Measurements from ENCODE around the gene NPR2. TPM values are rescaled to one million over a fixed set of nuclear protein-coding genes. Genes with fewer than 3 reads are reported as not detected.

The NPR2 gene
- total and polyA plus RNA-seq, 5 donors from 2014 or later, result 0.46 to 7.7 (median 1.7) TPM; not detected in 1

DNA sequence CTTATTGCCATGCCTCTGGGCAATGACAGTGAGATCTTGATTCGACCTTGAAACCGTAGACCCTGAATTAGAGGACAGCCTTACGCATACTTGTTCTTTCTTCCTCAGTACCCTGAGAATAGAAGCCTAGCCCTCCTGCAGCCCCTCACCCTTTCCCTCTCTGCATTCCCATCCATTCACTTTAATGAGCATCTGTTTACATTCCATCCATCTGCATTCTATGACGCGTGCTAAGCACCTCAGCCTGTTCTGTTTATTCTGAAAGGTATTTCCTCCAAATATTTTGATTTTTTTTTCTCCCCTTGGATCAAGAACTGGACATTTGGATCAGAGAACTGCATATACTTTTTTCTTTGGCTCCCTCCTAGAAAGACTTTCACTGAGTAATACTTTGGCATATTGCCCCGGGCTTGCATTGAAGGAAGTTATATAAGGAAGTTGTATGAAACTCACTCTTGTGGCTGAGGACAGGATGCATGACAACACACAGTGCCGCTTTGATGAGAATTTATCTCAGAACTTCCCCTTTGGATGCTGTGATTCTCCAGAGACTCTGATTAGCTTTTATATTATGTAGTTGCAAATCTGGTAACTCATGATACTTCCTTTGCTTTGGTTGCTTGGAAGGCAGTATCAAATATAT lies 53.4 kb downstream of the NPR2 start:
- no peaks in the 10 kb centered on the region for H3K9me3 Mint-ChIP-seq
- Histone ChIP-seq H3K27ac (ENCODE audit: insufficient read depth, low read length, poor library complexity, severe bottlenecking) (no peak overlapping the region), H3K36me3 (ENCODE audit: control insufficient read depth, insufficient read depth, low read length) (no peaks in the 10 kb centered on the region), H3K4me1 (ENCODE audit: control insufficient read depth, insufficient read depth, low read length, poor library complexity, severe bottlenecking) (peaks cover 2% of the 10 kb centered on the region), H3K4me3 (ENCODE audit: low read depth, low read length) (no peak overlapping the region), H3K27me3 (ENCODE audit: control insufficient read depth, insufficient read depth, low read length) (no peaks in the 10 kb centered on the region), H3K9me3 (ENCODE audit: control insufficient read depth in 2 of 2, low read length in 2 of 2) (no peaks in the 10 kb centered on the region)
- H3K27ac Mint-ChIP-seq, result peak overlapping the region; percentile 1 to 72 (median 20)
- peaks cover 14% of the 10 kb centered on the region for H3K36me3 Mint-ChIP-seq
- peak in 2 of 3 donors; percentile 26 to 44 for DNase-seq
- no peak overlapping the region for H3K4me3 Mint-ChIP-seq
- H3K4me1 Mint-ChIP-seq, result peaks cover 0 to 25% (median 21%) of the 10 kb centered on the region in 4 donors
- ATAC-seq (ENCODE audit: low read depth in 2 of 2), result peak; percentile 67 to 71
- no peaks in the 10 kb centered on the region for H3K27me3 Mint-ChIP-seq

DNA sequence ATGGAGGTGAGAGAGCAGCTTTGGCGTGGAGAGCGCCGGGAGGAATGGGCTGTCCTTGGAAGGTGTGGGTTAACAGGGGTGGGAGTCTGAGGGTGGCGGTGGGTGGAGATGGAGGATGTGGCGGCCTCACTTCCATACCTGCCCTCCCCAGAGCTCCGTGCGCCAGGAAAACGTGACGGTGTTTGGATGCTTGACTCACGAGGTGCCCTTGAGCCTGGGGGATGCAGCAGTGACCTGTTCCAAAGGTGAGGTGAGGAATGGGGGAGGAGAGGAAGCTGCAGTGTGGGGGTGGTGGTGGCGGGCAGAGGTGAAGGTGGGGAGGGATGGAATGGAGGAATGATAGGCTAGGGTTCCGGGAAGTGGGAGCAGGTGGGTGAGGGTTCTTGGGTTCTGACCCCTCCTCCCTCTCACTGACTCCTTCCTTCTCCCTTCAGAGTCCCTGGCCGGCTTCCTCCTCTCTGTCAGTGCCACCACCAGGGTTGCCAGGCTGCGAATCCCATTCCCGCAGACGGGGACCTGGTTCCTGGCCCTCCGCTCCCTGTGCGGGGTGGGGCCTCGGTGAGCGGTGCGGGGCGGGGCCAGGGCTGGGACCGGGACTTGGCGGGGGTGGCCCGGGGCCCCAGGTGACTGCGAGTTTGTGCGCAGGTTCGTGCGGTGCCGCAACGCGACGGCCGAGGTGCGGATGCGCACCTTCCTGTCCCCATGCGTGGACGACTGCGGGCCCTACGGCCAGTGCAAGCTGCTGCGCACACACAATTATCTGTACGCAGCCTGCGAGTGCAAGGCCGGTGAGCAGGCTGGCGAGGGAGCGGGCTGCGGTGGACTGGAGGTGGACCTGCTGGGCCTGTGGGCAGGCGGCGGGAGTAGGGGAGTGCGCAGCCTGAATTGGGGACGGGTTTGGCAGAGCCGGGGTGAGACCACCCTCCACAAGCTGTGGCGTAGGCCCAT lies 54.7 kb downstream of the NPR2 start:
- Histone ChIP-seq H3K9me3 (ENCODE audit: control insufficient read depth in 2 of 2, low read length in 2 of 2) (no peaks in the 10 kb centered on the region), H3K36me3 (ENCODE audit: control insufficient read depth, insufficient read depth, low read length) (no peaks in the 10 kb centered on the region), H3K4me3 (ENCODE audit: low read depth, low read length) (no peak overlapping the region), H3K27me3 (ENCODE audit: control insufficient read depth, insufficient read depth, low read length) (no peaks in the 10 kb centered on the region), H3K27ac (ENCODE audit: insufficient read depth, low read length, poor library complexity, severe bottlenecking) (no peak overlapping the region), H3K4me1 (ENCODE audit: control insufficient read depth, insufficient read depth, low read length, poor library complexity, severe bottlenecking) (peaks cover 2% of the 10 kb centered on the region)
- Mint-ChIP-seq H3K4me3 (no peak overlapping the region), H3K27me3 (no peaks in the 10 kb centered on the region), H3K36me3 (peaks cover 14% of the 10 kb centered on the region), H3K4me1 (peaks cover 0 to 25% (median 21%) of the 10 kb centered on the region in 4 donors), H3K27ac (peak overlapping the region in 1 of 3 donors; percentile 57), H3K9me3 (no peaks in the 10 kb centered on the region)
- DNase-seq (no peak), ATAC-seq (ENCODE audit: low read depth in 2 of 2) (no peak)

DNA sequence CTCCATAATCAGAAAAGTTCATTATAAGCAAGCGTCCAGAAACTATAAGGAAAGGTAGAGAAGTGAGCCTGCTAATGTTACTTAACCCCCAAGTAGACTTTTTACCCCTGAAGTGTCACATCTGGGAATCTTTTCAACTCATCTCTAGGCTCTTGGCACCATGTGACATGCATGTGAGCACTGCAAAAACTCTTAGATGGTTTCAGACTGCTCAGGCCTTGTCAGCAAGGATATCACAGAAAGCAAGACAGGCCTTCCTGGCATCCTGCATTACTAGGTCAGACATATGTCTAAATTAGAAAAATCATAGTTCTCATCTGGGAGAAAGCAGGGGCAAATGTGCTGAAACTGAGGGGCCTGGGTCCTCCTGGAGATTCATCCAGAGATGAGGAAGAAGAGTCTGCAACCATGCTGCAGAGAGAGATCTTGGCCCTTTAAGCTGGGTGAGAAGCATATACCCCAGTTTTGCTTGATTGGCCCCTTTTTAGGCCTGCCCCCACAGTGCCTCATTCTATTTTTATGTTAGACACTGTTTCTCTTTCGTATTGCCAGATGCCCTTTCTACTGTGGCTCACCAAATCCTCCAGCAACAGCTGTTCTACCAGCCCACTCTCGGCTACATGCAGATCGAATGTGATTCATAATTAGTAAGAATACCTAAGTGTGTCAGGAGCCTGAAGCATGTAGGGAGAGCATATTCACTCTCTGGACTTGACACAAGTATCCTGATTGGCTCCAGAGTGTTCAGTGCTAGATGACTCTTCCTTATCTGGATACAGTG lies 56.6 kb downstream of the NPR2 start:
- peaks cover 0 to 22% (median 21%) of the 10 kb centered on the region in 4 donors for H3K4me1 Mint-ChIP-seq
- Histone ChIP-seq H3K4me3 (ENCODE audit: low read depth, low read length) (no peak overlapping the region), H3K4me1 (ENCODE audit: control insufficient read depth, insufficient read depth, low read length, poor library complexity, severe bottlenecking) (no peaks in the 10 kb centered on the region), H3K36me3 (ENCODE audit: control insufficient read depth, insufficient read depth, low read length) (no peaks in the 10 kb centered on the region), H3K9me3 (ENCODE audit: control insufficient read depth in 2 of 2, low read length in 2 of 2) (no peaks in the 10 kb centered on the region), H3K27me3 (ENCODE audit: control insufficient read depth, insufficient read depth, low read length) (peaks cover 5% of the 10 kb centered on the region), H3K27ac (ENCODE audit: insufficient read depth, low read length, poor library complexity, severe bottlenecking) (no peak overlapping the region)
- no peaks in the 10 kb centered on the region for H3K9me3 Mint-ChIP-seq
- DNase-seq, result peak in 1 of 3 donors; percentile 39
- H3K36me3 Mint-ChIP-seq, result peaks cover 14% of the 10 kb centered on the region
- H3K4me3 Mint-ChIP-seq, result no peak overlapping the region
- peak; percentile 41 to 61 for ATAC-seq (ENCODE audit: low read depth in 2 of 2)
- H3K27me3 Mint-ChIP-seq, result no peaks in the 10 kb centered on the region
- H3K27ac Mint-ChIP-seq, result peak overlapping the region in 1 of 3 donors; percentile 57

DNA sequence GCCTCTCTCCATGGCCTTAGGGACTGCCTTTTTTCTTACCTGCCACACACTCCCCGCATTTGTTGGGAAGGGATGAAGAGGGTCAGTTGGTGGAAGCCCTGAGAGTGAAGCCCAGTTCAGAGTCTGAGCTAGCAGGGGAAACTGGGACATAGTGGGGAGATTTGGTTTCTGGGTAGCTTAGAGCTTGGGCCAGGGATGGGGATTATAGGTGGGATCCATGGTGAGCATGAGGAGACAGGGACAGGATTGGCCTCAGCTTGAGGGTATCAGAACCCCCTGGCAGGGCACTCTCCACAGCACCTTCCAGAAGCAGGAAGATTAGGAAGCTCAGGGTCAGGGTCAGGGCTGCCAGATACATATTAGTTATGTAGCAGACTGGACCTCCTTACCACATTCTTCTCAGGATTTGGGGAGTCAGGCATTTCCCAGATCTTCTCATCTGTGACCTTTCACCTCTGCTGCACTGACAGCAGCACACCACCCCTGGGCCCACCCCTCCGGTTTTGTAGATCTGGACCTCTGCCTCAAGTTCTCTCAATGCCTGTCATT lies 61.0 kb downstream of the NPR2 start:
- Mint-ChIP-seq H3K4me3 (no peak overlapping the region), H3K27me3 (peaks cover 11% of the 10 kb centered on the region), H3K9me3 (no peaks in the 10 kb centered on the region), H3K36me3 (peaks cover 9% of the 10 kb centered on the region), H3K4me1 (peaks cover 0 to 3% (median under 1%) of the 10 kb centered on the region in 4 donors), H3K27ac (no peak overlapping the region)
- Histone ChIP-seq H3K9me3 (ENCODE audit: control insufficient read depth in 2 of 2, low read length in 2 of 2) (no peaks in the 10 kb centered on the region), H3K27ac (ENCODE audit: insufficient read depth, low read length, poor library complexity, severe bottlenecking) (no peak overlapping the region), H3K27me3 (ENCODE audit: control insufficient read depth, insufficient read depth, low read length) (peaks cover 5% of the 10 kb centered on the region), H3K4me1 (ENCODE audit: control insufficient read depth, insufficient read depth, low read length, poor library complexity, severe bottlenecking) (no peaks in the 10 kb centered on the region), H3K4me3 (ENCODE audit: low read depth, low read length) (no peak overlapping the region), H3K36me3 (ENCODE audit: control insufficient read depth, insufficient read depth, low read length) (no peaks in the 10 kb centered on the region)
- ATAC-seq (ENCODE audit: low read depth in 2 of 2), result no peak
- DNase-seq, result no peak

DNA sequence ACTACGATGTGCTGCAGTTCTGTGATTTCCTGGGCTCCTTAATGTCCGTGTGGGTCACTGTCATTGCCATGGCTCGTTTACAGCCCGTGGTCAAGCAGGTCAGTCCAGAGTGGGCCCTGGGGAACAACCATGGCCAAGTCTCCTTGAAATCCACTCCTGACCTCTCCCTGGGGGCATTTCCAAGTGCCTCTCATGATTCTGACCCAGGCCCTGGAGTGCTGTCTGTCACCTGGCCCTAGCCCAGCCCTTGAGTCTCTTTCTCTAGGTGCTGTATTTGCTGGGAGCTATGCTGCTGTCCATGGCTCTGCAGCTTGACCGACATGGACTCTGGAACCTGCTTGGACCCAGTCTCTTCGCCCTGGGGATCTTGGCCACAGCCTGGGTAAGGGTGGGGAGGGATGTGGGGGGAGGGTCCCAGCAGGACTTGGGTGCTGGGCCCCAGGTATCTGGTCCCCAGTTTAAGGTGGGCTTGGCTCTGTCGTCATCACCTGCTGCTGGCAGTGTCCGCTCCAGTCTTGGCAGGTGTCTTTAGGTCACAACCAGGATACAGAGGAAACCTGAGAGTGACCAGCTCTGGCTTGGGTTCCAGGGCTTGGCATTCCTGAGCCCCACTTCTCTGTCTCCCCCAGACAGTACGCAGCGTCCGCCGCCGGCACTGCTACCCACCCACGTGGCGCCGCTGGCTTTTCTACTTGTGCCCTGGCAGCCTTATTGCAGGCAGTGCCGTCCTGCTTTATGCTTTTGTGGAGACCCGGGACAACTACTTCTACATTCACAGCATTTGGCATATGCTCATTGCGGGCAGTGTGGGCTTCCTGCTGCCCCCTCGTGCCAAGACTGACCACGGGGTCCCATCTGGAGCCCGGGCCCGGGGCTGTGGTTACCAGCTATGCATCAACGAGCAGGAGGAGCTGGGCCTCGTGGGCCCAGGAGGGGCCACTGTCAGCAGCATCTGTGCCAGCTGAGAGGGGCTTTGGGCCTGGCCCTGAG lies 61.8 kb downstream of the NPR2 start:
- H3K27me3 ChIP-seq (ENCODE audit: control insufficient read depth, insufficient read depth, low read length), result peaks cover 5% of the 10 kb centered on the region
- H3K9me3 ChIP-seq (ENCODE audit: control insufficient read depth in 2 of 2, low read length in 2 of 2), result no peaks in the 10 kb centered on the region
- Mint-ChIP-seq H3K9me3 (no peaks in the 10 kb centered on the region), H3K36me3 (peaks cover under 1% of the 10 kb centered on the region), H3K4me1 (peaks cover 0 to 3% (median 1%) of the 10 kb centered on the region in 4 donors), H3K27me3 (peaks cover 11% of the 10 kb centered on the region), H3K4me3 (no peak overlapping the region), H3K27ac (peak overlapping the region in 1 of 3 donors; percentile 15)
- no peak overlapping the region for H3K4me3 ChIP-seq (ENCODE audit: low read depth, low read length)
- no peaks in the 10 kb centered on the region for H3K36me3 ChIP-seq (ENCODE audit: control insufficient read depth, insufficient read depth, low read length)
- H3K4me1 ChIP-seq (ENCODE audit: control insufficient read depth, insufficient read depth, low read length, poor library complexity, severe bottlenecking), result no peaks in the 10 kb centered on the region
- ATAC-seq (ENCODE audit: low read depth in 2 of 2), result no peak
- no peak for DNase-seq
- no peak overlapping the region for H3K27ac ChIP-seq (ENCODE audit: insufficient read depth, low read length, poor library complexity, severe bottlenecking)

DNA sequence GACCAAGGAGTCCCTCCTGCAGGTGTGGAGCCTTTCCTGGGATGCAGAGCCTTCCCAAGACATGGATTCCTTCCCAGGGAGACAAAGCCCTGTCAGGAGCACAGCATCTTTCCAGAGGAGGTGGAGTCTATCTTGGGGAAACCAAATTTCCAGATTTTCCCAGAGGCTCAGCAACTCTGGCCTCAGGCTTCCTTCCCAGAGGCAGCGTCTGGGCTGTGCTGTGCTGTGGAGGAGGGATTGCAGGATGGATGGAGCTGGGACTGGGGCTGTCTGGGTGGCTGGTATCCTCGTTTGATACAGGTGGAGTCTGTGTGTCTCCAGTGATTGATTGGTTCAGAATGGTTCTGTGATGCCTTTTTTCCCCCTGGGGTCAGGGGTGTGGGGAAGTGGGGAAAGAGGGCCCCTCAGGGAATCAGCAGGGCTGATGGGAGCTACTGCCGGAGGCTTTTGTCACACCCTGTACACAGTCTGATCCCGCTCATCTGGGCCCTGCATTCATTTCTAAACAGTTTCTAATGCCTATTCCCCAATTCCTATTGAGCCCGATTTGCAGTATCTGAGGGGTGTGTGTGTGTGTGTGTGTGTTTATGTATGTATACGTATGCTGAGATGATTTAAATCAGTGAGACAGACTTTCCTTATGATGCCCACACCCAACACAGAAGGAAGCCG lies 62.8 kb downstream of the NPR2 start:
- Mint-ChIP-seq H3K4me3 (no peak overlapping the region), H3K36me3 (no peaks in the 10 kb centered on the region), H3K9me3 (no peaks in the 10 kb centered on the region), H3K4me1 (peaks cover 0 to 3% (median 1%) of the 10 kb centered on the region in 4 donors), H3K27me3 (peaks cover 11% of the 10 kb centered on the region), H3K27ac (no peak overlapping the region)
- ATAC-seq (ENCODE audit: low read depth in 2 of 2), result no peak
- Histone ChIP-seq H3K9me3 (ENCODE audit: control insufficient read depth in 2 of 2, low read length in 2 of 2) (no peaks in the 10 kb centered on the region), H3K4me1 (ENCODE audit: control insufficient read depth, insufficient read depth, low read length, poor library complexity, severe bottlenecking) (no peaks in the 10 kb centered on the region), H3K27ac (ENCODE audit: insufficient read depth, low read length, poor library complexity, severe bottlenecking) (no peak overlapping the region), H3K36me3 (ENCODE audit: control insufficient read depth, insufficient read depth, low read length) (no peaks in the 10 kb centered on the region), H3K27me3 (ENCODE audit: control insufficient read depth, insufficient read depth, low read length) (peaks cover 5% of the 10 kb centered on the region), H3K4me3 (ENCODE audit: low read depth, low read length) (no peak overlapping the region)
- no peak for DNase-seq

Data from CD4-positive, CD25-positive, alpha-beta regulatory T cell (primary cell).